Activated CD8-positive, alpha-beta memory T cell treated with anti-CD3 and anti-CD28 coated beads for 36 hours (primary cell): ENCODE measurements around the gene ZC3H13. TPM values are rescaled to one million over a fixed set of nuclear protein-coding genes. Genes with fewer than 3 reads are reported as not detected.
"Not testable (repeated sequence)": the region's sequence is repeated elsewhere in the genome, so short reads cannot be mapped to it uniquely, and the experiment has no call there.

Source experiments
- CTCF ChIA-PET: fragments of 350-600 bp; sonication (Branson Sonifier 250); formaldehyde crosslinking; loops from one replicate; lab custom pipeline; 2021; ENCODE audit warnings: antibody characterized with exemption; lab: Charles Lee
- POLR2A ChIA-PET: fragments of 350-600 bp; sonication (Branson Sonifier 250); formaldehyde crosslinking; loops from one replicate; lab custom pipeline; 2021; ENCODE audit warnings: antibody characterized with exemption; lab: Charles Lee
- total RNA-seq, 2 experiments: library from RNA; stranded (reverse); gene quantifications; one replicate each; pipeline ENCODE4 v1.2.3, GENCODE V29; 2021

ZC3H13 gene
- total RNA-seq, 2 experiments from 2014 or later, result 43.8 to 46.3 TPM

GRCh38 chr13:46016216-46016615 is 36.3 kb downstream of the ZC3H13 start:
- POLR2A ChIA-PET, result no interaction called here
- CTCF ChIA-PET, result no interaction called here

GRCh38 chr13:46015366-46015765 is 37.2 kb downstream of the ZC3H13 start:
- ChIA-PET POLR2A (no interaction called here), CTCF (no interaction called here)

- CTCF ChIA-PET, result no interaction called here
- POLR2A ChIA-PET, result no interaction called here
These were observed 40.1 kb downstream of the ZC3H13 start for GRCh38 chr13:46012404-46012803.

- ChIA-PET POLR2A (no interaction called here), CTCF (no interaction called here)
These were observed 42.4 kb downstream of the ZC3H13 start for GRCh38 chr13:46010148-46010547.

GRCh38 chr13:46008631-46009030 is 43.9 kb downstream of the ZC3H13 start:
- CTCF ChIA-PET, result no interaction called here
- POLR2A ChIA-PET, result no interaction called here

- ChIA-PET CTCF (no interaction called here), POLR2A (no interaction called here)
These were observed 45.7 kb downstream of the ZC3H13 start for GRCh38 chr13:46006688-46007452.

- ChIA-PET POLR2A (no interaction called here), CTCF (no interaction called here)
These were observed 48.1 kb downstream of the ZC3H13 start for GRCh38 chr13:46004491-46004890.

GRCh38 chr13:45996631-45997030 is 55.9 kb downstream of the ZC3H13 start:
- ChIA-PET POLR2A (no interaction called here), CTCF (no interaction called here)

GRCh38 chr13:45995245-45995644 is 57.3 kb downstream of the ZC3H13 start:
- CTCF ChIA-PET, result interaction anchor here (0.8 kb wide), 1 partner anchor 9 kb away, joined by 3 read pairs; no protein-coding TSS in a partner anchor
- POLR2A ChIA-PET, result no interaction called here

GRCh38 chr13:45994752-45995151 is 57.8 kb downstream of the ZC3H13 start:
- CTCF ChIA-PET, result no interaction called here
- POLR2A ChIA-PET, result interaction anchor here (0.9 kb wide), 1 partner anchor 258 kb away, joined by 7 read pairs; no protein-coding TSS in a partner anchor

- POLR2A ChIA-PET, result no interaction called here
- CTCF ChIA-PET, result no interaction called here
These were observed 62.9 kb downstream of the ZC3H13 start for GRCh38 chr13:45989607-45990006.

- CTCF ChIA-PET, POLR2A ChIA-PET: not testable (repeated sequence)
These were observed 71.4 kb downstream of the ZC3H13 start for GRCh38 chr13:45981127-45981526.

GRCh38 chr13:45975337-45975736 is 77.2 kb downstream of the ZC3H13 start:
- POLR2A ChIA-PET, result interaction anchor here (0.7 kb wide), 1 partner anchor 114 kb away, joined by 3 read pairs; no protein-coding TSS in a partner anchor
- CTCF ChIA-PET, result no interaction called here

GRCh38 chr13:45974500-45974899 is 78.0 kb downstream of the ZC3H13 start:
- POLR2A ChIA-PET, result interaction anchor here (0.7 kb wide), 1 partner anchor 115 kb away, joined by 3 read pairs; no protein-coding TSS in a partner anchor
- CTCF ChIA-PET, result no interaction called here

- ChIA-PET POLR2A (no interaction called here), CTCF (no interaction called here)
These were observed 85.0 kb downstream of the ZC3H13 start for GRCh38 chr13:45967589-45967988.

- ChIA-PET CTCF (no interaction called here), POLR2A (no interaction called here)
These were observed 85.8 kb downstream of the ZC3H13 start for GRCh38 chr13:45966715-45967114.

- ChIA-PET POLR2A (no interaction called here), CTCF (no interaction called here)
These were observed 91.1 kb downstream of the ZC3H13 start for GRCh38 chr13:45961468-45961867.

GRCh38 chr13:45954836-45955800 is 97.4 kb downstream of the ZC3H13 start:
- POLR2A ChIA-PET, result no interaction called here
- CTCF ChIA-PET, result no interaction called here

- CTCF ChIA-PET, result no interaction called here
- POLR2A ChIA-PET, result no interaction called here
These were observed 99.5 kb downstream of the ZC3H13 start for GRCh38 chr13:45953082-45953481.

GRCh38 chr13:45951724-45952123 is 100.8 kb downstream of the ZC3H13 start:
- ChIA-PET CTCF (no interaction called here), POLR2A (no interaction called here)
